22Rv1 (cell line): ENCODE measurements around the gene RSPH9.

Experiments
- H3K27ac ChIP-seq: fragments of 450-650 bp; 2 replicates; pipeline ENCODE4 v1.5.1; 2017
- CTCF ChIP-seq: fragments of 450-650 bp; IDR thresholded peaks from 2 replicates; pipeline ENCODE4 v1.5.1; 2017; ENCODE audit warnings: mild to moderate bottlenecking
- ZFX ChIP-seq: fragments of 450-650 bp; IDR thresholded peaks from 2 replicates; pipeline ENCODE4 v1.6.1; 2017; ENCODE audit warnings: antibody characterized with exemption, borderline replicate concordance

RSPH9 gene

GRCh38 chr6:43666196-43666920, 21.5 kb downstream of the RSPH9 start:
- H3K27ac ChIP-seq = no peak overlapping the region
- TF ChIP-seq ZFX (no peak), CTCF (no peak)

GRCh38 chr6:43667245-43668150, 22.7 kb downstream of the RSPH9 start:
- TF ChIP-seq CTCF (peak; percentile 96), ZFX (no peak)
- H3K27ac ChIP-seq = 0 out of 2 replicates have a peak overlapping the region, but pooled peaks have one; percentile 40

GRCh38 chr6:43668151-43669028, 23.6 kb downstream of the RSPH9 start:
- H3K27ac ChIP-seq = peak overlapping the region; percentile 40
- peak; percentile 86 for TF ChIP-seq CTCF
- TF ChIP-seq ZFX = no peak

- peak overlapping the region; percentile 40; the same call in 1 of the 2 replicates for H3K27ac ChIP-seq
- no peak for TF ChIP-seq ZFX
Observed at GRCh38 chr6:43669050-43669921, 24.4 kb downstream of the RSPH9 start.

- TF ChIP-seq CTCF = no peak
- TF ChIP-seq ZFX = no peak
- H3K27ac ChIP-seq = peak overlapping the region; percentile 23; the same call in 1 of the 2 replicates
Observed at GRCh38 chr6:43669922-43670622, 25.2 kb downstream of the RSPH9 start.

- TF ChIP-seq CTCF = no peak
- no peak for TF ChIP-seq ZFX
- no peak overlapping the region for H3K27ac ChIP-seq
Observed at GRCh38 chr6:43670623-43670986, 25.8 kb downstream of the RSPH9 start.
